PC-3 (cell line): ENCODE measurements around the gene FGGY.

Experiments
- CTCF ChIP-seq: fragments of 300-600 bp; sonication (generic); conservative IDR thresholded peaks from 2 replicates; pipeline ENCODE4 v1.5.1; 2017; ENCODE audit warnings: antibody characterized with exemption, low read depth, mild to moderate bottlenecking, low read length
- EZH2 ChIP-seq: fragments of 300-600 bp; sonication (generic); IDR thresholded peaks from one replicate; pipeline ENCODE4 v1.6.1; 2017; ENCODE audit warnings: antibody characterized with exemption, mild to moderate bottlenecking, low read length; ENCODE audit not compliant: unreplicated experiment

DNA sequence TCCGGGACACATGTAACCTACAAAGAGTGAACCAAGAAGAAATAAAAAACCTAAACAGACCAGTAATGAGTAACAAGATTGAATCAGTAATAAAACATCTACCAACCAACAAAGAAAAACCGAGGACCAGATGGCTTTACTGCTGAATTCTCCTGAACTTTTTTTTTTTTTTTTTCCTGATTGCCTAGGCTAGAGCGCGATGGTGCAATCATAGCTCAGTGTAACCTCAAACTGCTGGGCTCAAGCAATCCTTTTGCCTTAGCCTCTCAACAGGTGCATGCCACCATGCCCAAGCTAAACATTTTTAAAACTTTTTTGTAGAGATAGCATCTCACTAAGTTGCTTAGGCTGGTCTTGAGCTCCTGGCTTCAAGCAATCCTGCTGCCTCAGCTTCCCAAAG, 11.2 kb upstream of the FGGY start:
- TF ChIP-seq CTCF, result no peak
- no peak for TF ChIP-seq EZH2
